ENCODE results near the gene FBXO8. TPM values are rescaled to one million over a fixed set of nuclear protein-coding genes. Genes with fewer than 3 reads are reported as not detected.

The FBXO8 gene
- total RNA-seq, 1 experiment from 2014 or later, result 5.8 TPM

DNA sequence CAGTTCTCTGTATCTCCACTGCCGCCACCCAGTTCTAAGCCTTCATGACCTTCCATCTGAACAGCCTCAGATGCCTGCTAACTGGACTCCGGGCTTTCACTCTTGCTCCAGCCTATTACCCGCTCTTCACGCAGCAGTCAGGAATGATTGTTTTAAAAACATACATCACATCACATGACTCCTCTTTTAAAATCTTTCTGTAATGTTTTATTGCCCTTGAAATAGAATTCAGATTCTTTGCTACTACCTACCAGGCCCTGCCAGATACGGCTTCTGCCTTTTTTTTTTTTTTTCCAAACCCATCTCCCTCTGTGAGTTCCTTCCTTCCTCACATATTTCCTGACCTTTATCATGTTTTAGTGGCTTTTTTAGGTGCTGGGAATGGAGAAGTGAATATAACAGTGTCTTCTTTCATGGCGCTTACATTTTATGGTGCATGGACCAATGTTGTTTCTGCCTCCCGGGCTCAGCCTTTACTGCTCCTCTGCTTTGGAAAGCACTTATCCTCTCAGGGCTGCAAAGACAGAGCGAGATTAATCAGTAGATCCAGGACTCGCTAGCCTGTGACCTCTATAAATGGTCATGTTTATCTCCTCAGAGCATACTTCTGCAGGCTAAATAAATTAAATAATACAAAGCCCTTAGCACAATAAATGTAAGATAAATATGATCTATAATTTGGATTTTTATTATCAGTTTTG lies 58.0 kb downstream of the FBXO8 start:
- no peaks in the 10 kb centered on the region for H3K36me3 ChIP-seq (ENCODE audit: control insufficient read depth, insufficient read depth, low read length)
- CTCF ChIA-PET, result no interaction called here
- TF ChIP-seq, protein P1, sequence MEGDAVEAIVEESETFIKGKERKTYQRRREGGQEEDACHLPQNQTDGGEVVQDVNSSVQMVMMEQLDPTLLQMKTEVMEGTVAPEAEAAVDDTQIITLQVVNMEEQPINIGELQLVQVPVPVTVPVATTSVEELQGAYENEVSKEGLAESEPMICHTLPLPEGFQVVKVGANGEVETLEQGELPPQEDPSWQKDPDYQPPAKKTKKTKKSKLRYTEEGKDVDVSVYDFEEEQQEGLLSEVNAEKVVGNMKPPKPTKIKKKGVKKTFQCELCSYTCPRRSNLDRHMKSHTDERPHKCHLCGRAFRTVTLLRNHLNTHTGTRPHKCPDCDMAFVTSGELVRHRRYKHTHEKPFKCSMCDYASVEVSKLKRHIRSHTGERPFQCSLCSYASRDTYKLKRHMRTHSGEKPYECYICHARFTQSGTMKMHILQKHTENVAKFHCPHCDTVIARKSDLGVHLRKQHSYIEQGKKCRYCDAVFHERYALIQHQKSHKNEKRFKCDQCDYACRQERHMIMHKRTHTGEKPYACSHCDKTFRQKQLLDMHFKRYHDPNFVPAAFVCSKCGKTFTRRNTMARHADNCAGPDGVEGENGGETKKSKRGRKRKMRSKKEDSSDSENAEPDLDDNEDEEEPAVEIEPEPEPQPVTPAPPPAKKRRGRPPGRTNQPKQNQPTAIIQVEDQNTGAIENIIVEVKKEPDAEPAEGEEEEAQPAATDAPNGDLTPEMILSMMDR (IDR thresholded peaks at IDR 0.05), result no peak
- no peak for TF ChIP-seq POLR2AphosphoS5 (IDR thresholded peaks at IDR 0.05; ENCODE audit: low read depth, low read length)
- TF ChIP-seq, protein P2, sequence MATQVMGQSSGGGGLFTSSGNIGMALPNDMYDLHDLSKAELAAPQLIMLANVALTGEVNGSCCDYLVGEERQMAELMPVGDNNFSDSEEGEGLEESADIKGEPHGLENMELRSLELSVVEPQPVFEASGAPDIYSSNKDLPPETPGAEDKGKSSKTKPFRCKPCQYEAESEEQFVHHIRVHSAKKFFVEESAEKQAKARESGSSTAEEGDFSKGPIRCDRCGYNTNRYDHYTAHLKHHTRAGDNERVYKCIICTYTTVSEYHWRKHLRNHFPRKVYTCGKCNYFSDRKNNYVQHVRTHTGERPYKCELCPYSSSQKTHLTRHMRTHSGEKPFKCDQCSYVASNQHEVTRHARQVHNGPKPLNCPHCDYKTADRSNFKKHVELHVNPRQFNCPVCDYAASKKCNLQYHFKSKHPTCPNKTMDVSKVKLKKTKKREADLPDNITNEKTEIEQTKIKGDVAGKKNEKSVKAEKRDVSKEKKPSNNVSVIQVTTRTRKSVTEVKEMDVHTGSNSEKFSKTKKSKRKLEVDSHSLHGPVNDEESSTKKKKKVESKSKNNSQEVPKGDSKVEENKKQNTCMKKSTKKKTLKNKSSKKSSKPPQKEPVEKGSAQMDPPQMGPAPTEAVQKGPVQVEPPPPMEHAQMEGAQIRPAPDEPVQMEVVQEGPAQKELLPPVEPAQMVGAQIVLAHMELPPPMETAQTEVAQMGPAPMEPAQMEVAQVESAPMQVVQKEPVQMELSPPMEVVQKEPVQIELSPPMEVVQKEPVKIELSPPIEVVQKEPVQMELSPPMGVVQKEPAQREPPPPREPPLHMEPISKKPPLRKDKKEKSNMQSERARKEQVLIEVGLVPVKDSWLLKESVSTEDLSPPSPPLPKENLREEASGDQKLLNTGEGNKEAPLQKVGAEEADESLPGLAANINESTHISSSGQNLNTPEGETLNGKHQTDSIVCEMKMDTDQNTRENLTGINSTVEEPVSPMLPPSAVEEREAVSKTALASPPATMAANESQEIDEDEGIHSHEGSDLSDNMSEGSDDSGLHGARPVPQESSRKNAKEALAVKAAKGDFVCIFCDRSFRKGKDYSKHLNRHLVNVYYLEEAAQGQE (IDR thresholded peaks at IDR 0.05; ENCODE audit: insufficient read depth in 1 of 2, low read depth in 2 of 2, low read length in 1 of 2), result no peak
- no peak for TF ChIP-seq TCF7L2 (IDR thresholded peaks at IDR 0.05; ENCODE audit: low read depth, low read length)
- TF ChIP-seq SIN3A (IDR thresholded peaks at IDR 0.05; ENCODE audit: borderline replicate concordance, insufficient read depth, low read depth, low read length), result no peak

DNA sequence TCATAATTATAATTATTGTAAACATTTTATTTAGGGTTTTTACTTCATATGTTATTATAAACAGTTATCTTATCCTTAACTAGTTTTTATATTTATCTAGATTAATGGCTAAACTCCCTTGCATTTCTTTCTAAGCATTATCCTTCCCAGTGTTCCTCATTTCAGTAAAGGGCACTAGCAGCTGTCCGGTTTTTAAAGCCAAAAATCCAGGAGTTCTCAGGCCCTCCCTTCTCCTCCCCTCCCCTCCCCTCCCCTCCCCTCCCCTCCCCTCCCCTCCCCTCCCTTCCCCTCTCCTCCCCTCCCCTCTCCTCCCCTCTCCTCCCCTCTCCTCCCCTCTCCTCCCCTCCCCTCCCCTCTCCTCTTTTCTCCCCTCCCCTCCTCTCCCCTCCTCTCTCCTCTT lies 58.9 kb downstream of the FBXO8 start:
- no peak for ATAC-seq
- H3K9me3 ChIP-seq (ENCODE audit: control insufficient read depth, insufficient read depth, low read depth, low read length), result no peaks in the 10 kb centered on the region
- no peak overlapping the region for H3K4me3 ChIP-seq (ENCODE audit: low read depth in 2 of 2, low read length in 2 of 2)
- H3K36me3 ChIP-seq (ENCODE audit: control insufficient read depth, insufficient read depth, low read length), result no peaks in the 10 kb centered on the region
- H3K4me1 ChIP-seq (ENCODE audit: control insufficient read depth, insufficient read depth, low read length), result no peaks in the 10 kb centered on the region
- intact Hi-C loops (cut with micrococcal nuclease; ENCODE audit: unreplicated experiment) (loop anchor here (5.0 kb wide), 1 partner anchor 93 kb away; no protein-coding TSS in a partner anchor), in situ Hi-C loops (cut with HindIII; ENCODE audit: low pct_unique_long_range_greater_than_20kb, low sequenced_read_pairs) (no loop called here)
- no peak for TF ChIP-seq SIN3A (IDR thresholded peaks at IDR 0.05; ENCODE audit: borderline replicate concordance, insufficient read depth, low read depth, low read length)
- TF ChIP-seq POLR2AphosphoS5 (IDR thresholded peaks at IDR 0.05; ENCODE audit: low read depth, low read length), result no peak
- TF ChIP-seq, protein P1 (IDR thresholded peaks at IDR 0.05), result no peak
- no peak for TF ChIP-seq TCF7L2 (IDR thresholded peaks at IDR 0.05; ENCODE audit: low read depth, low read length)
- ChIA-PET POLR2A (interaction anchor here (0.6 kb wide), 1 partner anchor 689 kb away, joined by 5 read pairs; no protein-coding TSS in a partner anchor), CTCF (no interaction called here)
- no peak for DNase-seq (ENCODE audit: low read depth, low spot score)
- no peaks in the 10 kb centered on the region for H3K27me3 ChIP-seq (ENCODE audit: control insufficient read depth, insufficient read depth, low read length)
- H3K27ac ChIP-seq (ENCODE audit: low read length), result no peak overlapping the region
- BruUV-seq (replicated peaks), result no TSS peak

More for the DNA sequence above, 58.0 kb downstream of the FBXO8 start:
- Histone ChIP-seq H3K4me3 (ENCODE audit: low read depth in 2 of 2, low read length in 2 of 2) (no peak overlapping the region), H3K27ac (ENCODE audit: low read length) (no peak overlapping the region), H3K4me1 (ENCODE audit: control insufficient read depth, insufficient read depth, low read length) (no peaks in the 10 kb centered on the region), H3K9me3 (ENCODE audit: control insufficient read depth, insufficient read depth, low read depth, low read length) (no peaks in the 10 kb centered on the region), H3K27me3 (ENCODE audit: control insufficient read depth, insufficient read depth, low read length) (no peaks in the 10 kb centered on the region)
- in situ Hi-C loops (cut with HindIII; ENCODE audit: low pct_unique_long_range_greater_than_20kb, low sequenced_read_pairs) (no loop called here), intact Hi-C loops (cut with micrococcal nuclease; ENCODE audit: unreplicated experiment) (no loop called here)
- POLR2A ChIA-PET, result no interaction called here
- no peak for DNase-seq (ENCODE audit: low read depth, low spot score)
- BruUV-seq (replicated peaks), result no TSS peak
- no peak for ATAC-seq
